A172 (cell line): ENCODE results near the gene TNRC6B. TPM values are rescaled to one million over a fixed set of nuclear protein-coding genes. Genes with fewer than 3 reads are reported as not detected.
"Not testable (repeated sequence)": the region's sequence is repeated elsewhere in the genome, so short reads cannot be mapped to it uniquely, and the experiment has no call there.

Experiments used
- DNase-seq: peaks from one replicate; pipeline ENCODE4 v3.0.0-alpha.2; 2015; ENCODE audit warnings: low spot score
- total RNA-seq: library from RNA; depleted of rRNA; stranded (reverse); fragments of >200 nt; shearing (Covaris generic); gene quantifications from 2 replicates; pipeline ENCODE4 v1.2.3, GENCODE V29; 2014

TNRC6B gene
- total RNA-seq, 1 experiment from 2014 or later = 13.8 TPM

- peak; percentile 56 for DNase-seq
Observed at GRCh38 chr22:40183029-40183581, 5.4 kb downstream of the TNRC6B start.

- not testable (repeated sequence) for DNase-seq
Observed at GRCh38 chr22:40183603-40184002, 5.9 kb downstream of the TNRC6B start.

GRCh38 chr22:40187389-40187788, 9.7 kb downstream of the TNRC6B start:
- no peak for DNase-seq

- DNase-seq = no peak
Observed at GRCh38 chr22:40189997-40190396, 12.3 kb downstream of the TNRC6B start.

GRCh38 chr22:40190501-40190900, 12.8 kb downstream of the TNRC6B start:
- no peak for DNase-seq

GRCh38 chr22:40193429-40194421, 16.0 kb downstream of the TNRC6B start:
- no peak for DNase-seq

- no peak for DNase-seq
Observed at GRCh38 chr22:40194656-40195055, 16.9 kb downstream of the TNRC6B start.

- DNase-seq = peak; percentile 69
Observed at GRCh38 chr22:40196628-40197360, 19.1 kb downstream of the TNRC6B start.

GRCh38 chr22:40197421-40197820, 19.7 kb downstream of the TNRC6B start:
- DNase-seq = not testable (repeated sequence)

- DNase-seq = no peak
Observed at GRCh38 chr22:40198733-40199132, 21.0 kb downstream of the TNRC6B start.

GRCh38 chr22:40199223-40199622, 21.5 kb downstream of the TNRC6B start:
- DNase-seq = no peak

- no peak for DNase-seq
Observed at GRCh38 chr22:40199852-40200251, 22.1 kb downstream of the TNRC6B start.

- DNase-seq = no peak
Observed at GRCh38 chr22:40200795-40201530, 23.2 kb downstream of the TNRC6B start.

GRCh38 chr22:40202225-40202944, 24.7 kb downstream of the TNRC6B start:
- DNase-seq = no peak

GRCh38 chr22:40203572-40203971, 25.8 kb downstream of the TNRC6B start:
- no peak for DNase-seq

GRCh38 chr22:40204321-40205116, 26.8 kb downstream of the TNRC6B start:
- no peak for DNase-seq

- DNase-seq = no peak
Observed at GRCh38 chr22:40206561-40206960, 28.8 kb downstream of the TNRC6B start.

GRCh38 chr22:40210818-40211217, 33.1 kb downstream of the TNRC6B start:
- no peak for DNase-seq

- no peak for DNase-seq
Observed at GRCh38 chr22:40211476-40212054, 33.8 kb downstream of the TNRC6B start.

- DNase-seq = no peak
Observed at GRCh38 chr22:40212121-40212520, 34.4 kb downstream of the TNRC6B start.
